ENCODE data around the gene TUBA3E.
"Not testable (repeated sequence)": the region's sequence is repeated elsewhere in the genome, so short reads cannot be mapped to it uniquely, and the experiment has no call there.

DNA sequence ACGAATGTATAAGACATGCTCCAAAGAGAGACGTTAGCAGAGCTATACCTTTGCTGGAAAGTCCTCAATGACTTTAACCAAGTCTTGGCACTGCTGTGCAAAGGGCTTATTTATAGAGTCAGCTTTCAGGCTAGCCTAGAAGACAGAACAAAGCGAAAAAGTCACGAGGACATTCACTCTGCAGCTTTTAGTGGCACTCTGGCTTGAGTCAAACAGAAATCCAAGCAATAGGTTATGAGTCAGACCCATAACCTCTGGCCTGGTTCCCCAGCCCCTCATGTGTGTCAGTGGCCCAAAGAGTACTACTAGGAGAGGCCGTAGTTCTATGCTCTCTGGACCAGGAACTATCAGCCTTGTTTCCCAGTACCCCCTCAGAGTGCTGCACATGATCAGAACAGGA lies 23.4 kb downstream of the TUBA3E start:
- TF ChIP-seq POLR2A (conservative IDR thresholded peaks at IDR 0.05); SRF (CRISPR knock-in tag; IDR thresholded peaks at IDR 0.05); SMAD3 (CRISPR knock-in tag; conservative IDR thresholded peaks at IDR 0.05); U2AF1 (optimal IDR thresholded peaks at IDR 0.05; ENCODE audit: low read depth, low read length); HDAC6 (IDR thresholded peaks at IDR 0.05; ENCODE audit: low read depth, low read length); MLX (CRISPR knock-in tag; conservative IDR thresholded peaks at IDR 0.05): not testable (repeated sequence)
- TF ChIP-seq, protein P1, sequence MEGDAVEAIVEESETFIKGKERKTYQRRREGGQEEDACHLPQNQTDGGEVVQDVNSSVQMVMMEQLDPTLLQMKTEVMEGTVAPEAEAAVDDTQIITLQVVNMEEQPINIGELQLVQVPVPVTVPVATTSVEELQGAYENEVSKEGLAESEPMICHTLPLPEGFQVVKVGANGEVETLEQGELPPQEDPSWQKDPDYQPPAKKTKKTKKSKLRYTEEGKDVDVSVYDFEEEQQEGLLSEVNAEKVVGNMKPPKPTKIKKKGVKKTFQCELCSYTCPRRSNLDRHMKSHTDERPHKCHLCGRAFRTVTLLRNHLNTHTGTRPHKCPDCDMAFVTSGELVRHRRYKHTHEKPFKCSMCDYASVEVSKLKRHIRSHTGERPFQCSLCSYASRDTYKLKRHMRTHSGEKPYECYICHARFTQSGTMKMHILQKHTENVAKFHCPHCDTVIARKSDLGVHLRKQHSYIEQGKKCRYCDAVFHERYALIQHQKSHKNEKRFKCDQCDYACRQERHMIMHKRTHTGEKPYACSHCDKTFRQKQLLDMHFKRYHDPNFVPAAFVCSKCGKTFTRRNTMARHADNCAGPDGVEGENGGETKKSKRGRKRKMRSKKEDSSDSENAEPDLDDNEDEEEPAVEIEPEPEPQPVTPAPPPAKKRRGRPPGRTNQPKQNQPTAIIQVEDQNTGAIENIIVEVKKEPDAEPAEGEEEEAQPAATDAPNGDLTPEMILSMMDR (IDR thresholded peaks at IDR 0.05 in 2 of 3, conservative IDR thresholded peaks at IDR 0.05 in 1 of 3; ENCODE audit: insufficient read depth in 2 of 3, low read depth in 1 of 3, low read length in 3 of 3), result not testable (repeated sequence)
- TF ChIP-seq, protein P2, sequence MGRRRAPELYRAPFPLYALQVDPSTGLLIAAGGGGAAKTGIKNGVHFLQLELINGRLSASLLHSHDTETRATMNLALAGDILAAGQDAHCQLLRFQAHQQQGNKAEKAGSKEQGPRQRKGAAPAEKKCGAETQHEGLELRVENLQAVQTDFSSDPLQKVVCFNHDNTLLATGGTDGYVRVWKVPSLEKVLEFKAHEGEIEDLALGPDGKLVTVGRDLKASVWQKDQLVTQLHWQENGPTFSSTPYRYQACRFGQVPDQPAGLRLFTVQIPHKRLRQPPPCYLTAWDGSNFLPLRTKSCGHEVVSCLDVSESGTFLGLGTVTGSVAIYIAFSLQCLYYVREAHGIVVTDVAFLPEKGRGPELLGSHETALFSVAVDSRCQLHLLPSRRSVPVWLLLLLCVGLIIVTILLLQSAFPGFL (CRISPR knock-in tag; IDR thresholded peaks at IDR 0.05), result not testable (repeated sequence)
- TF ChIP-seq, protein P3, sequence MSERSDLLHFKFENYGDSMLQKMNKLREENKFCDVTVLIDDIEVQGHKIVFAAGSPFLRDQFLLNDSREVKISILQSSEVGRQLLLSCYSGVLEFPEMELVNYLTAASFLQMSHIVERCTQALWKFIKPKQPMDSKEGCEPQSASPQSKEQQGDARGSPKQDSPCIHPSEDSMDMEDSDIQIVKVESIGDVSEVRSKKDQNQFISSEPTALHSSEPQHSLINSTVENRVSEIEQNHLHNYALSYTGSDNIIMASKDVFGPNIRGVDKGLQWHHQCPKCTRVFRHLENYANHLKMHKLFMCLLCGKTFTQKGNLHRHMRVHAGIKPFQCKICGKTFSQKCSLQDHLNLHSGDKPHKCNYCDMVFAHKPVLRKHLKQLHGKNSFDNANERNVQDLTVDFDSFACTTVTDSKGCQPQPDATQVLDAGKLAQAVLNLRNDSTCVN (CRISPR knock-in tag; IDR thresholded peaks at IDR 0.05), result not testable (repeated sequence)

Measured in K562 (cell line).